ENCODE results near the gene WDR53.

DNA sequence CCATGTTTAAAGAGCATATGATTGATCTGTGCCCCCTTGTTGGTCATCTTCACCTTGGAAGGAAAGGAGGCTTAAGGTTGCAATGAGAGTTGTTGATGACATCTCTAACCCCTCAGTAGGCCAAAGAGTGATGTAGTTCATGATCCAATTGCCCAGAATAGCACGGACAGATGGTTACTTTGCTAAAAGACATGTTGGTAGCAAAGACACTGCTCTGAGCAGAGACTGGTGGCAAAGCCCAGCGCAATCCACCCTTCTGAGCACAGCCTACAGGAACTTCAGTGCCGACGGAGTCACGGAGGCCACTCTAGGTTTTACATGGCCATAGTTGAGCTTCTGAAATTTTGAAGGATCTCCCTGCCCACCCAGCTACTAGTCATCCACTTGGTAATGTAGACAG lies 21.9 kb upstream of the WDR53 start:
- TF ChIP-seq, protein P1, sequence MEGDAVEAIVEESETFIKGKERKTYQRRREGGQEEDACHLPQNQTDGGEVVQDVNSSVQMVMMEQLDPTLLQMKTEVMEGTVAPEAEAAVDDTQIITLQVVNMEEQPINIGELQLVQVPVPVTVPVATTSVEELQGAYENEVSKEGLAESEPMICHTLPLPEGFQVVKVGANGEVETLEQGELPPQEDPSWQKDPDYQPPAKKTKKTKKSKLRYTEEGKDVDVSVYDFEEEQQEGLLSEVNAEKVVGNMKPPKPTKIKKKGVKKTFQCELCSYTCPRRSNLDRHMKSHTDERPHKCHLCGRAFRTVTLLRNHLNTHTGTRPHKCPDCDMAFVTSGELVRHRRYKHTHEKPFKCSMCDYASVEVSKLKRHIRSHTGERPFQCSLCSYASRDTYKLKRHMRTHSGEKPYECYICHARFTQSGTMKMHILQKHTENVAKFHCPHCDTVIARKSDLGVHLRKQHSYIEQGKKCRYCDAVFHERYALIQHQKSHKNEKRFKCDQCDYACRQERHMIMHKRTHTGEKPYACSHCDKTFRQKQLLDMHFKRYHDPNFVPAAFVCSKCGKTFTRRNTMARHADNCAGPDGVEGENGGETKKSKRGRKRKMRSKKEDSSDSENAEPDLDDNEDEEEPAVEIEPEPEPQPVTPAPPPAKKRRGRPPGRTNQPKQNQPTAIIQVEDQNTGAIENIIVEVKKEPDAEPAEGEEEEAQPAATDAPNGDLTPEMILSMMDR (IDR thresholded peaks at IDR 0.05) = no peak
- TF ChIP-seq POLR2A (IDR thresholded peaks at IDR 0.05) = no peak

Data from uterus (tissue), 2 donors.